ENCODE measurements around the gene LZTS3.
A peak's percentile ranks its signal among the peaks of the same experiment; 100 is the strongest.

LZTS3 gene

DNA sequence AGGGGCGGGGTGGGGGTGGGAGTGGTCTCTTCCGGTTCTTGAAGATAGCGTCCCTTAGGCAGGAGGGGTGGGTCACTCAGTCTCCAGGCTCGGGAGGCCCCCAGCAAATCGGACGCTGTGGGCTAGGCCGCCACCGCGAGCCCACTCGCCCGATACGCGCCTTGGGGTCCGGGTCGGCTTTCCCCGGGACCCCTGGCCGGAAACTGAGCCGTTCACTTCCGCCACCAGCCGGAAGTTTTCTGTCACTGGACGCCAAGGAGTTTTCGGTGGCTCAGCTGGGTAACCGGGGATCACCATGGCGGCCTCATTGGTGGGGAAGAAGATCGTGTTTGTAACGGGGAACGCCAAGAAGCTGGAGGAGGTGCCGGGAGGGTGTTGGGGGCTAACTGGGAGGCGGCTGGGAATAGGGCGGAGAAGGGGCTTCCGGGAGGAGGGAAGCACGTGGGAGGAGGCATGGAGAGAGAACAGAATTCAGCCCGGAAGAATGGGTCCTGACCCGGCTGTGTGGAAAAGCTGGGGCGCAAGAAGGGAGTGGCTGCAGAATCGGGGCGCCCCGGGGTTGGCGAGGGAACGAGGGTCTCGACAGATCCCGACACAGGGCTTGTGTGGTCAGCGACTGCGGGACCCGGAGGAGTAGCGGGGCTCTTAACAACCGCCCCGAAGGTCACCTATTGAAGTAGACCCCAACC lies 36.1 kb upstream of the LZTS3 start, which contains the start of gene ITPA:
TSS of gene ITPA (plus strand) at position 242 of the 689 bp plus-strand sequence. CDS start at position 296, 54 bp downstream.
- Histone ChIP-seq H3F3A (ENCODE audit: control insufficient read depth, insufficient read depth) (no peaks in the 10 kb centered on the region), H4K20me1 (ENCODE audit: control insufficient read depth, insufficient read depth, low read depth, low read length) (no peaks in the 10 kb centered on the region), H3K4me2 (ENCODE audit: low read length) (peak within 1 kb of the TSS; percentile 87), H3K9me3 (ENCODE audit: control insufficient read depth, insufficient read depth, low read length) (no peaks in the 10 kb centered on the region), H3K4me1 (ENCODE audit: control insufficient read depth, low read length) (peaks cover 22% of the 10 kb centered on the region), H3K27ac (ENCODE audit: low read depth, low read length) (peak within 1 kb of the TSS; percentile 48), H3K27me3 (ENCODE audit: control insufficient read depth, low read length) (no peaks in the 10 kb centered on the region), H3K36me3 (ENCODE audit: control insufficient read depth, low read length) (peaks cover 30% of the 10 kb centered on the region), H3K9me2 (replicated peaks; ENCODE audit: control insufficient read depth, low read length) (no peaks in the 10 kb centered on the region), H3K79me2 (ENCODE audit: control insufficient read depth, low read length) (peaks cover 59% of the 10 kb centered on the region), H3K4me3 (ENCODE audit: low read length) (peak within 1 kb of the TSS; percentile 79)
- TF ChIP-seq, protein P1, sequence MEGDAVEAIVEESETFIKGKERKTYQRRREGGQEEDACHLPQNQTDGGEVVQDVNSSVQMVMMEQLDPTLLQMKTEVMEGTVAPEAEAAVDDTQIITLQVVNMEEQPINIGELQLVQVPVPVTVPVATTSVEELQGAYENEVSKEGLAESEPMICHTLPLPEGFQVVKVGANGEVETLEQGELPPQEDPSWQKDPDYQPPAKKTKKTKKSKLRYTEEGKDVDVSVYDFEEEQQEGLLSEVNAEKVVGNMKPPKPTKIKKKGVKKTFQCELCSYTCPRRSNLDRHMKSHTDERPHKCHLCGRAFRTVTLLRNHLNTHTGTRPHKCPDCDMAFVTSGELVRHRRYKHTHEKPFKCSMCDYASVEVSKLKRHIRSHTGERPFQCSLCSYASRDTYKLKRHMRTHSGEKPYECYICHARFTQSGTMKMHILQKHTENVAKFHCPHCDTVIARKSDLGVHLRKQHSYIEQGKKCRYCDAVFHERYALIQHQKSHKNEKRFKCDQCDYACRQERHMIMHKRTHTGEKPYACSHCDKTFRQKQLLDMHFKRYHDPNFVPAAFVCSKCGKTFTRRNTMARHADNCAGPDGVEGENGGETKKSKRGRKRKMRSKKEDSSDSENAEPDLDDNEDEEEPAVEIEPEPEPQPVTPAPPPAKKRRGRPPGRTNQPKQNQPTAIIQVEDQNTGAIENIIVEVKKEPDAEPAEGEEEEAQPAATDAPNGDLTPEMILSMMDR (IDR thresholded peaks at IDR 0.05; ENCODE audit: low read depth, low read length, poor library complexity, severe bottlenecking), result no peak
- TF ChIP-seq EZH2phosphoT487 (IDR thresholded peaks at IDR 0.05; ENCODE audit: borderline replicate concordance, low read length), result no peak

DNA sequence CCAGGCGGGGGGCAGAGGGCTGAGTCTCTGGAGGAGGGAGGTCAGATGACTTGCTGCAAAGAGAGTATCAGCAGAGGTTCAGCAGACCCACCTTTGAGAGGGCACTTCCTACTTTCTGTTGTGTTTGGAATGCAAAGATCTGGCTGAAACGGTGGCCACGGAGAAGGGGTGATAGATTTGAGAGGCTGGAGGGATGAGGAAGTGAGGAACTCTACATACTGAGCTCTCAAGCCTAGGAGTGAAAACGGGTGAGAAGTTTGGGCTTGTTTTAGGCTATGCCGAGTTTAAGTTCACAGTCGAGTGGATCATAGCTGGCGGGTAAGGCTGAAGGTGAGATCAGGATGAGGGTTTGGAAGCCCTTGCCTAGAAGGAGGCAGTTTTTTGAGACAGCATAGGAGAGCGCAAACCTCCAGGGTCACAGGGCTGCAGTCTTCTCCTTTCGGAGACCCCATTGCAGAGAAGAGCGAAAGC lies 35.5 kb upstream of the LZTS3 start:
- Histone ChIP-seq H3K27ac (ENCODE audit: low read depth, low read length) (peak overlapping the region; percentile 48), H3F3A (ENCODE audit: control insufficient read depth, insufficient read depth) (no peaks in the 10 kb centered on the region), H4K20me1 (ENCODE audit: control insufficient read depth, insufficient read depth, low read depth, low read length) (no peaks in the 10 kb centered on the region), H3K4me1 (ENCODE audit: control insufficient read depth, low read length) (peaks cover 22% of the 10 kb centered on the region), H3K79me2 (ENCODE audit: control insufficient read depth, low read length) (peaks cover 65% of the 10 kb centered on the region), H3K9me3 (ENCODE audit: control insufficient read depth, insufficient read depth, low read length) (no peaks in the 10 kb centered on the region), H3K36me3 (ENCODE audit: control insufficient read depth, low read length) (peaks cover 27% of the 10 kb centered on the region), H3K4me3 (ENCODE audit: low read length) (peak overlapping the region; percentile 79), H3K4me2 (ENCODE audit: low read length) (peak overlapping the region; percentile 87), H3K27me3 (ENCODE audit: control insufficient read depth, low read length) (no peaks in the 10 kb centered on the region), H3K9me2 (replicated peaks; ENCODE audit: control insufficient read depth, low read length) (no peaks in the 10 kb centered on the region)
- TF ChIP-seq, protein P1 (IDR thresholded peaks at IDR 0.05; ENCODE audit: low read depth, low read length, poor library complexity, severe bottlenecking), result no peak
- TF ChIP-seq EZH2phosphoT487 (IDR thresholded peaks at IDR 0.05; ENCODE audit: borderline replicate concordance, low read length), result no peak

DNA sequence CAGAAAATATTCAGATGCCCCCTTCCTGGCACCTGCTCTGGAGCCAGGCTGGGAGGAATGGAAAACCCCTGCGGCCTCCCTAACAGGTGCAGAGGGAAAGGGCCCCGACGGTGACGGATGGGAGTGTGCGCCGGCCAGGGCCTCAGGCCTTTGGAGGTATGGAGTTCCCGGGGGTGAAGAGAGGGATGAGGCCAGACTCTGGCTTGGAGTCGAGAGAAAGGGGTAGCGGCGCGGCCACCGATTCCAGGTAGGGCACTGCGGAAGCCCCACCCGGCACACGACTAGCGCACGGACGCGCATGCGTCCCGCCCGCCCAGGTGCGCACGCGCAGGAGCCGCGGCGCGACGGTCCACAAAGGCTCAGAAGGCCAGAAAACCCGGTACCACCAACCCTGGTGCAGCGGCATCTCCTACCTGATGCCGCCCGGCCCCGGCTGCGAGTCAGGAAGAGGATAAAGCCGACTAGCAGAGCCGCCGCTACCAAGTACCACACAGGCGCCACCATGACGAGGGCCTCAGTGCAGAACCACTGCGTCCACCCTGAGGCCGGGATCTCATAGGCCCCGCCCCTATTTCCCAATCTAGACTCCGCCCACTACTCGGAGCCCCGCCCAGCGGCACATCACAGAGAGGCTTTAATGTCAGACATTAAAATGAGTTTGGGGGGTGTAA lies 30.9 kb upstream of the LZTS3 start, which contains the start of gene DDRGK1:
TSS of gene DDRGK1 (minus strand) at position 559 of the 671 bp plus-strand sequence. CDS start at position 504, 55 bp downstream.
- peak within 1 kb of the TSS; percentile 78 for H3K4me3 ChIP-seq (ENCODE audit: low read length)
- H3F3A ChIP-seq (ENCODE audit: control insufficient read depth, insufficient read depth), result no peaks in the 10 kb centered on the region
- H3K4me1 ChIP-seq (ENCODE audit: control insufficient read depth, low read length), result peaks cover 19% of the 10 kb centered on the region
- peaks cover 40% of the 10 kb centered on the region for H3K79me2 ChIP-seq (ENCODE audit: control insufficient read depth, low read length)
- no peaks in the 10 kb centered on the region for H3K9me3 ChIP-seq (ENCODE audit: control insufficient read depth, insufficient read depth, low read length)
- H3K36me3 ChIP-seq (ENCODE audit: control insufficient read depth, low read length), result peaks cover 32% of the 10 kb centered on the region
- H3K4me2 ChIP-seq (ENCODE audit: low read length), result peak within 1 kb of the TSS; percentile 86
- H3K9me2 ChIP-seq (replicated peaks; ENCODE audit: control insufficient read depth, low read length), result no peaks in the 10 kb centered on the region
- TF ChIP-seq EZH2phosphoT487 (IDR thresholded peaks at IDR 0.05; ENCODE audit: borderline replicate concordance, low read length), result no peak
- TF ChIP-seq, protein P1 (IDR thresholded peaks at IDR 0.05; ENCODE audit: low read depth, low read length, poor library complexity, severe bottlenecking), result no peak
- H4K20me1 ChIP-seq (ENCODE audit: control insufficient read depth, insufficient read depth, low read depth, low read length), result no peaks in the 10 kb centered on the region
- H3K27ac ChIP-seq (ENCODE audit: low read depth, low read length), result peak within 1 kb of the TSS; percentile 47
- H3K27me3 ChIP-seq (ENCODE audit: control insufficient read depth, low read length), result no peaks in the 10 kb centered on the region

Measured in DOHH2 (cell line).